Muscle layer of duodenum (tissue), 2 donors: Measurements from ENCODE around the gene DOCK9.

Experiments
- H3K27ac ChIP-seq: one replicate; pipeline ENCODE4 v1.7.0; 2013; ENCODE audit warnings: mild to moderate bottlenecking, low read length
- H3K27me3 ChIP-seq: one replicate; pipeline ENCODE4 v1.7.0; 2013; ENCODE audit warnings: low read depth, mild to moderate bottlenecking, control low read depth, low read length
- H3K36me3 ChIP-seq, 2 donors: one replicate each; pipeline ENCODE4 v1.7.0; 2013; ENCODE audit warnings: low read length in 2 of 2, control low read depth in 1 of 2, mild to moderate bottlenecking in 1 of 2; ENCODE audit not compliant: insufficient read depth in 2 of 2, control insufficient read depth in 1 of 2
- H3K4me1 ChIP-seq, 2 donors: one replicate each; pipeline ENCODE4 v1.7.0; 2013; ENCODE audit warnings: low read length in 2 of 2, mild to moderate bottlenecking in 2 of 2, control low read depth in 1 of 2, moderate library complexity in 1 of 2; ENCODE audit not compliant: insufficient read depth in 2 of 2, control insufficient read depth in 1 of 2
- H3K4me3 ChIP-seq, 2 donors: one replicate each; pipeline ENCODE4 v1.7.0; 2013; ENCODE audit warnings: low read length in 2 of 2, low read depth in 1 of 2, mild to moderate bottlenecking in 1 of 2
- H3K9me3 ChIP-seq, 2 donors: one replicate each; pipeline ENCODE4 v1.7.0; 2013; ENCODE audit warnings: low read length in 2 of 2, control low read depth in 1 of 2, mild to moderate bottlenecking in 1 of 2; ENCODE audit not compliant: control insufficient read depth in 1 of 2
- donor health status: healthy.

The DOCK9 gene

GRCh38 chr13:98801626-98802418 lies 176.0 kb downstream of the DOCK9 start:
- Histone ChIP-seq H3K9me3 (no peaks in the 10 kb centered on the region), H3K4me3 (no peak overlapping the region), H3K4me1 (peaks cover 0 to 14% of the 10 kb centered on the region in 2 donors), H3K27me3 (no peaks in the 10 kb centered on the region), H3K36me3 (peaks cover 32 to 43% of the 10 kb centered on the region in 2 donors), H3K27ac (no peak overlapping the region)

- H3K9me3 ChIP-seq = no peaks in the 10 kb centered on the region
- H3K36me3 ChIP-seq = peaks cover 37 to 55% of the 10 kb centered on the region in 2 donors
- H3K4me1 ChIP-seq = peaks cover 0 to 14% of the 10 kb centered on the region in 2 donors
- H3K27me3 ChIP-seq = no peaks in the 10 kb centered on the region
- H3K4me3 ChIP-seq = no peak overlapping the region
- no peak overlapping the region for H3K27ac ChIP-seq
Measured at GRCh38 chr13:98800078-98800477, 177.8 kb downstream of the DOCK9 start.

- Histone ChIP-seq H3K4me3 (no peak overlapping the region), H3K9me3 (no peaks in the 10 kb centered on the region), H3K27me3 (no peaks in the 10 kb centered on the region), H3K36me3 (peaks cover 39 to 55% of the 10 kb centered on the region in 2 donors), H3K4me1 (peaks cover 0 to 14% of the 10 kb centered on the region in 2 donors), H3K27ac (no peak overlapping the region)
Measured at GRCh38 chr13:98798849-98799645, 178.8 kb downstream of the DOCK9 start.

GRCh38 chr13:98797456-98797855 lies 180.4 kb downstream of the DOCK9 start:
- H3K4me3 ChIP-seq = no peak overlapping the region
- no peak overlapping the region for H3K27ac ChIP-seq
- H3K36me3 ChIP-seq = peaks cover 42 to 66% of the 10 kb centered on the region in 2 donors
- H3K27me3 ChIP-seq = no peaks in the 10 kb centered on the region
- H3K4me1 ChIP-seq = peaks cover 0 to 6% of the 10 kb centered on the region in 2 donors
- H3K9me3 ChIP-seq = no peaks in the 10 kb centered on the region

- Histone ChIP-seq H3K36me3 (peaks cover 42 to 73% of the 10 kb centered on the region in 2 donors), H3K4me3 (no peak overlapping the region), H3K27ac (no peak overlapping the region), H3K4me1 (no peaks in the 10 kb centered on the region), H3K27me3 (no peaks in the 10 kb centered on the region), H3K9me3 (no peaks in the 10 kb centered on the region)
Measured at GRCh38 chr13:98796798-98797197, 181.1 kb downstream of the DOCK9 start.

- no peaks in the 10 kb centered on the region for H3K9me3 ChIP-seq
- no peak overlapping the region for H3K4me3 ChIP-seq
- no peaks in the 10 kb centered on the region for H3K4me1 ChIP-seq
- H3K27me3 ChIP-seq = no peaks in the 10 kb centered on the region
- no peak overlapping the region for H3K27ac ChIP-seq
- H3K36me3 ChIP-seq = peaks cover 42 to 73% of the 10 kb centered on the region in 2 donors
Measured at GRCh38 chr13:98796191-98796590, 181.7 kb downstream of the DOCK9 start.

GRCh38 chr13:98795220-98795619 lies 182.6 kb downstream of the DOCK9 start:
- H3K9me3 ChIP-seq = no peaks in the 10 kb centered on the region
- no peak overlapping the region for H3K27ac ChIP-seq
- H3K27me3 ChIP-seq = no peaks in the 10 kb centered on the region
- H3K4me1 ChIP-seq = no peaks in the 10 kb centered on the region
- no peak overlapping the region for H3K4me3 ChIP-seq
- H3K36me3 ChIP-seq = peaks cover 42 to 70% of the 10 kb centered on the region in 2 donors

- Histone ChIP-seq H3K9me3 (no peaks in the 10 kb centered on the region), H3K27ac (no peak overlapping the region), H3K27me3 (no peaks in the 10 kb centered on the region), H3K36me3 (peaks cover 42 to 66% of the 10 kb centered on the region in 2 donors), H3K4me3 (no peak overlapping the region), H3K4me1 (no peaks in the 10 kb centered on the region)
Measured at GRCh38 chr13:98794498-98794897, 183.4 kb downstream of the DOCK9 start.

- Histone ChIP-seq H3K27me3 (no peaks in the 10 kb centered on the region), H3K9me3 (no peaks in the 10 kb centered on the region), H3K36me3 (peaks cover 33 to 55% of the 10 kb centered on the region in 2 donors), H3K27ac (no peak overlapping the region), H3K4me1 (no peaks in the 10 kb centered on the region), H3K4me3 (no peak overlapping the region)
Measured at GRCh38 chr13:98792785-98793495, 184.9 kb downstream of the DOCK9 start.

- no peaks in the 10 kb centered on the region for H3K4me1 ChIP-seq
- H3K27me3 ChIP-seq = no peaks in the 10 kb centered on the region
- no peak overlapping the region for H3K4me3 ChIP-seq
- H3K36me3 ChIP-seq = peaks cover 27 to 52% of the 10 kb centered on the region in 2 donors
- no peak overlapping the region for H3K27ac ChIP-seq
- H3K9me3 ChIP-seq = no peaks in the 10 kb centered on the region
Measured at GRCh38 chr13:98792321-98792720, 185.5 kb downstream of the DOCK9 start.

- no peaks in the 10 kb centered on the region for H3K27me3 ChIP-seq
- H3K9me3 ChIP-seq = no peaks in the 10 kb centered on the region
- no peak overlapping the region for H3K4me3 ChIP-seq
- no peaks in the 10 kb centered on the region for H3K4me1 ChIP-seq
- H3K27ac ChIP-seq = no peak overlapping the region
- peaks cover 20 to 45% of the 10 kb centered on the region in 2 donors for H3K36me3 ChIP-seq
Measured at GRCh38 chr13:98791611-98792010, 186.3 kb downstream of the DOCK9 start.
